Activated CD8-positive, alpha-beta memory T cell treated with anti-CD3 and anti-CD28 coated beads, Interleukin-2, amount 10 ng/mL, durations not matched to agents 7 days and 5 days (primary cell): Measurements from ENCODE around the gene ZNF283. TPM values are rescaled to one million over a fixed set of nuclear protein-coding genes. Genes with fewer than 3 reads are reported as not detected.
"Not testable (repeated sequence)": the region's sequence is repeated elsewhere in the genome, so short reads cannot be mapped to it uniquely, and the experiment has no call there.

Experiments used
- ATAC-seq: fragments of 150-1000 bp; cut with Tn5 transposase; one replicate; pipeline ENCODE4 v1.10.0; 2021; ENCODE audit warnings: moderate library complexity
- CTCF ChIA-PET: fragments of 350-600 bp; sonication (Branson Sonifier 250); formaldehyde crosslinking; loops from one replicate; lab custom pipeline; 2021; ENCODE audit warnings: antibody characterized with exemption; lab: Charles Lee
- DNase-seq: peaks from one replicate; pipeline ENCODE4 v3.0.0-alpha.2; 2020
- H3K27ac Mint-ChIP-seq: one replicate; pipeline ENCODE4 v1.8.0; 2021; ENCODE audit warnings: mild to moderate bottlenecking, mixed read lengths
- H3K27me3 Mint-ChIP-seq: one replicate; pipeline ENCODE4 v1.8.0; 2021; ENCODE audit warnings: mixed read lengths
- H3K36me3 Mint-ChIP-seq: one replicate; pipeline ENCODE4 v1.8.0; 2021; ENCODE audit warnings: mild to moderate bottlenecking, mixed read lengths
- H3K4me1 Mint-ChIP-seq: one replicate; pipeline ENCODE4 v1.8.0; 2021; ENCODE audit warnings: mixed read lengths
- H3K4me3 Mint-ChIP-seq: one replicate; pipeline ENCODE4 v1.8.0; 2021; ENCODE audit warnings: mild to moderate bottlenecking, moderate library complexity, mixed read lengths
- H3K9me3 Mint-ChIP-seq: one replicate; pipeline ENCODE4 v1.8.0; 2022; ENCODE audit warnings: low read depth, mixed read lengths
- total RNA-seq, 2 experiments: library from RNA; stranded (reverse); gene quantifications; one replicate each; pipeline ENCODE4 v1.2.3, GENCODE V29; 2021

The ZNF283 gene
- total RNA-seq, 2 experiments from 2014 or later = 5.2 to 6.5 TPM

DNA sequence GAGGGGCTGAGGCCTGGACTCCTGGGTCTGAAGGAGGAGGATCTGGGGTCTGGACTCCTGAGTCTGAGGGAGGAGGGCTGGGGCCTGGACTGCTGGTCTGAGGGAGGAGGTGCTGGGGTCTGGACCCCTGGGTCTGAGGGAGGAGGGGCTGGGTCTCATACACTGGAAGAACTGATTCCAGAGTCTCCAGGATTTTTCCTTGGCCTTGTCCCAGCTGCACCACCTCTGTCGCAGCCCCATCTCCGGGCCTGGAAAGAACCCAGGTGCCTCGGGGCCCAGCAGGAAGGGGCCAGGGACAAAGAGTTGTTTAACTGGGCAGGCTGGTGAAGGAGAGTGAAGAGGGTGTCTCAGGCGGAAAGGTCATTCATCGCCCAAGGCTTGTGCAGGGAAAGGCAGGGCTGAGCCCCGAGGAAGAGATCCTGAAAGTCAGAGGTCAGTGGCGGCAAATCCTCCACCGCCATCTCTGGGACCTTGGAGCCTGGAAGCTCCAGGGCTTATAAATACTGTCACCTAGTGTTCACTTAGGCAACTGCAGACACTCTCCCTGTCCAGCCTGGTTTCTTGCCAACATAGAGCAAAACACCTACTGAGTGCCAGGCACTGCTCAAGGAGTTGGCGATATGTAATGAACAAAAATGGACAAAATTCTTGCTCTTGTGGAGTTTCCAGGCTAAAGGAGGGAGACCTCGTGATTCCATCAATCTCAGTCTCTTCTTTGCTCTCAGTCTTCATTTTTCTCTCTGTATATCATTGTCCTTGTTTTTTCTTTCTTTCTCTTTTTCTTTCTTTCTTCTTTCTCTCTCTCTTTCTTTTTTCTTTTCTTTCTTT lies 41.9 kb upstream of the ZNF283 start:
- H3K4me3 Mint-ChIP-seq = peak overlapping the region; percentile 25
- ATAC-seq = peak; percentile 46
- H3K9me3 Mint-ChIP-seq = no peaks in the 10 kb centered on the region
- H3K4me1 Mint-ChIP-seq = peaks cover 41% of the 10 kb centered on the region
- peaks cover 3% of the 10 kb centered on the region for H3K36me3 Mint-ChIP-seq
- peaks cover 7% of the 10 kb centered on the region for H3K27me3 Mint-ChIP-seq
- H3K27ac Mint-ChIP-seq = peak overlapping the region; percentile 87
- DNase-seq = peak; percentile 76
- CTCF ChIA-PET = interaction anchor here (0.6 to 2.3 kb wide), 21 partner anchors 12 to 338 kb away, joined by 3 to 68 read pairs (median 3); partner anchors contain the start of genes PLAUR and SMG9

DNA sequence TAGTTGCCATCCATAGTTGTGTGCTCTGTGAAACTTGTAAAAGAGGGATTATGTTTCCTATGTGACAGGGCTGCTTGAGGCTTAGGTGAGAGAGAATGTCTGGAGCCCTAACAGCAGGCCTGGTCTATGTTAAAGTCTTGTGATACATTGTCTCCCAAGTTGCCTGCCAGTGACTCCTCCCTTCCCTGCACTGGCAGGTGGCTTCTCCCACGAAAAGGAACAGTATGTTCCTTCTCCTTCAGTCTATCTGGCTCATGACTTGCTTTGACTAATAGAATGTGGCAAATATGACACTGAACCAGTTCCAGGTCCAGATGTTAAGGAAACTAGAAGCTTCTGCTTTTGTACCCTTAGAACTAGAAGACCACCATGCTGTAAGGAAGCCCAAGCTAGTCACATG lies 40.5 kb upstream of the ZNF283 start:
- CTCF ChIA-PET = interaction anchor here (0.7 to 3.0 kb wide), 6 partner anchors 21 to 88 kb away, joined by 3 to 19 read pairs (median 4); partner anchors contain the start of gene SMG9
- no peak for DNase-seq
- no peak overlapping the region for H3K4me3 Mint-ChIP-seq
- H3K36me3 Mint-ChIP-seq = peaks cover 3% of the 10 kb centered on the region
- peaks cover 7% of the 10 kb centered on the region for H3K27me3 Mint-ChIP-seq
- H3K27ac Mint-ChIP-seq = no peak overlapping the region
- ATAC-seq = no peak
- H3K9me3 Mint-ChIP-seq = no peaks in the 10 kb centered on the region
- H3K4me1 Mint-ChIP-seq = peaks cover 34% of the 10 kb centered on the region

DNA sequence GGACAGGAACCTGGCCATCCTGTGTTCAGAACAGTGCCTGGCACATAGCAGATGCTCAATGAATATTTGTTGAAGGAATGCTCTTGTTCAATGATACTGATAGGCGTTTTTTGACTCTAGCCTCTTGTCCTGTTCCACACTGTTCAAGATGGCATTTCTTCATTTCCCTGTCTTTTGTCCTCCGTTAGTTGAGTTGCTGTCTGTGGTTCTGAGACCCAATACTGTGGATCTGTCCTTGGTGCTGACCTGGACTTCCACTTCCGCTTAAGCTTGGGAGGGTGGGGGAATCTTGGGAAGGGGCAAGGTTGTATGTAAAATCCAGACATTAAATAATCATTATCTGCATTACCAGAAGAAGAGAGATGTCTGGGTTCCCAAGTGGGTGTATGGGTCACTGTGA lies 38.1 kb upstream of the ZNF283 start:
- Mint-ChIP-seq H3K27ac (no peak overlapping the region), H3K27me3 (peaks cover 14% of the 10 kb centered on the region), H3K4me3 (no peak overlapping the region), H3K9me3 (no peaks in the 10 kb centered on the region), H3K36me3 (no peaks in the 10 kb centered on the region), H3K4me1 (peaks cover 12% of the 10 kb centered on the region)
- ATAC-seq (no peak), DNase-seq (no peak)
- CTCF ChIA-PET = interaction anchor here (1.5 to 3.0 kb wide), 2 partner anchors 43 to 44 kb away, joined by 5 to 19 read pairs; no protein-coding TSS in a partner anchor

DNA sequence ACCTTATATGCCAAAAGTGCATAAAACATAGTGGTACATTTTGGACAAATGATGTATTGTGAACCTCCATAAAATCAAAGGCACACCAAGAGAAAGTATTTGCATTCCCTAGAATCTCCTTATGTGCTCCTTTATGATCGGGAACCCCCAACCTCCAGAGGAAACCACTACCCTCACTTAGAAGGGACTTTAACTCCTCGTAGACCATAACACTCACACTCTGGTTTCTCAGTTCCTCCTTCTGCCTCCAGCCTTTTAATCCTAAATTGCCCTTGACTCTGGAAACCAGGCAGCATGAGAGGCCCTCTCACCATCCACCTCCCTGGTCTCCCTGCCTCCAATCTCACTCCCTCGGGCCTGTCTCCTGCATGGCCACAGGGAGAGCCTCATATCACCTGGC lies 36.5 kb upstream of the ZNF283 start:
- no peak overlapping the region for H3K27ac Mint-ChIP-seq
- H3K4me1 Mint-ChIP-seq = no peaks in the 10 kb centered on the region
- no peaks in the 10 kb centered on the region for H3K9me3 Mint-ChIP-seq
- DNase-seq = no peak
- H3K36me3 Mint-ChIP-seq = no peaks in the 10 kb centered on the region
- H3K4me3 Mint-ChIP-seq = no peak overlapping the region
- H3K27me3 Mint-ChIP-seq = peaks cover 14% of the 10 kb centered on the region
- ATAC-seq = no peak
- CTCF ChIA-PET = interaction anchor here (1.5 kb wide), 1 partner anchor 45 kb away, joined by 5 read pairs; no protein-coding TSS in a partner anchor

DNA sequence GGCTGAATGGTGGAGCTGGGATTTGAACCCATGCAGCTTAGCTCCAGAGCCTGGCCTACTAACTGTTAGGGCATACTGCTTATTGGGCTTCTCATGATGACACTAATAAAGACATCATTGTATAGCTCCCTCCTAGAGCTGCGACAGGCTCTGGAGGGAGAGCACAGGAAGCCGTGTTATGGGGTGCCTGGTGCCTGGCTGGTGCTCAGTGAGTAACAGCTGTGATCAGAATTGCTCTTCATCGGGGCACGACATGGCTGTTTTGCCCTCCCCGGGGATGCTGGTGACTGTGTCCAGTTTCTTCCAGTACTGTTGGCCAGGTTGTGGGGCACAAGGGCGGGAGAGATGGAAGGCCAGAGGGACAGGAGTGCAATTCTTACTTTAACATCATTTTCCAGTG lies 30.0 kb upstream of the ZNF283 start:
- no peak for ATAC-seq
- CTCF ChIA-PET = interaction anchor here (0.7 to 2.4 kb wide), 4 partner anchors 12 to 52 kb away, joined by 4 to 7 read pairs (median 6); partner anchors contain the start of gene KCNN4
- peaks cover 12% of the 10 kb centered on the region for H3K27me3 Mint-ChIP-seq

DNA sequence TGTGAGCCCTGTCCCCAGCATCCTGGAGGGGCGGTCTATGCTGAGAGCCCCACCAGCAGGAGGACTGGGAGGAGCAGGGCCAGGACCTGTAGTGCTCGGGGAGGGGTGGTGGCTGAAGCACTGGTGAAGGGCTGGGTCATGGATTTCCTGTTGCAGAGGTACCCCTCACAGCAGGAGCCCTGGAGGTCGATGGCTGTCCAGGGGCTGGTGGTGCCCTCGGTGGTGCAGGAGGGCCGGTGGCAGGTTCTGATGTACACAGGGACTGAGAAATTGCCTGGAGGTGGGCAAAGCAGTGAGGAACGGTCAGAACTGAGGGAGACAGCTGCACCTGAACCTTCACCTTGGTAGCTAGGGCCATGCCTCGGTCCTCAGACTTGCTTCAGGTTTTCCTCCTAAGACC lies 29.6 kb upstream of the ZNF283 start:
- Mint-ChIP-seq H3K36me3 (no peaks in the 10 kb centered on the region), H3K4me1 (peaks cover 8% of the 10 kb centered on the region), H3K4me3 (peak overlapping the region; percentile 70), H3K27me3 (peaks cover 12% of the 10 kb centered on the region), H3K9me3 (no peaks in the 10 kb centered on the region), H3K27ac (no peak overlapping the region)
- no peak for DNase-seq
- ATAC-seq = no peak
- CTCF ChIA-PET = interaction anchor here (1.4 to 2.4 kb wide), 3 partner anchors 12 to 52 kb away, joined by 5 to 7 read pairs (median 6); no protein-coding TSS in a partner anchor

More for the DNA sequence above, 30.0 kb upstream of the ZNF283 start:
- Mint-ChIP-seq H3K4me1 (peaks cover 8% of the 10 kb centered on the region), H3K27ac (no peak overlapping the region), H3K9me3 (no peaks in the 10 kb centered on the region), H3K4me3 (no peak overlapping the region), H3K36me3 (no peaks in the 10 kb centered on the region)
- no peak for DNase-seq

DNA sequence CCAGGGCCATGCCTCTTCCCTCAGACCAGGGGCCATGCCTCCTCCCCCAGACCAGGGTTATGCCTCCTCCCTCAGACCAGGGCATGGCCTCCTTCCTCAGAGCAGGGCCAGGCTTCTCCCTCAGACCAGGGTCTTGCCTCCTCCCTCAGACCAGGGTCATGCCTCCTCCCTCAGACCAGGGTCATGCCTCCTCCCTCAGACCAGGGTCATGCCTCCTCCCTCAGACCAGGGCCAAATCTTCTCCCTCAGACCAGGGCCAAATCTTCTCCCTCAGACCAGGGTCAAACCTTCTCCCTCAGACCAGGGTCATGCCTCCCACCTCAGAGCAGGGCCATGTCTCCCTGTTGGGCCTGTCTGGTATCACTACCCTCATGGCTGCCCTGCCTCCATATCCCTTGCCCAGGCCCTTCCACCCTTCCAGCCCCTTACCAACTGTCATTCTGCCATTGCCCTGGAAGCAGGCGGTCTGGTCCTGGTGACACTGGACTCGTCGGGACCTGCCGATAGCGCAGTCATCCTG lies 29.0 kb upstream of the ZNF283 start:
- ATAC-seq (peak; percentile 20), DNase-seq (no peak)
- H3K36me3 Mint-ChIP-seq = no peaks in the 10 kb centered on the region
- H3K4me1 Mint-ChIP-seq = peaks cover 8% of the 10 kb centered on the region
- peaks cover 12% of the 10 kb centered on the region for H3K27me3 Mint-ChIP-seq
- CTCF ChIA-PET = interaction anchor here (2.4 kb wide), 1 partner anchor 13 kb away, joined by 6 read pairs; no protein-coding TSS in a partner anchor
- no peaks in the 10 kb centered on the region for H3K9me3 Mint-ChIP-seq
- H3K27ac Mint-ChIP-seq = peak overlapping the region; percentile 5
- peak overlapping the region; percentile 70 for H3K4me3 Mint-ChIP-seq

DNA sequence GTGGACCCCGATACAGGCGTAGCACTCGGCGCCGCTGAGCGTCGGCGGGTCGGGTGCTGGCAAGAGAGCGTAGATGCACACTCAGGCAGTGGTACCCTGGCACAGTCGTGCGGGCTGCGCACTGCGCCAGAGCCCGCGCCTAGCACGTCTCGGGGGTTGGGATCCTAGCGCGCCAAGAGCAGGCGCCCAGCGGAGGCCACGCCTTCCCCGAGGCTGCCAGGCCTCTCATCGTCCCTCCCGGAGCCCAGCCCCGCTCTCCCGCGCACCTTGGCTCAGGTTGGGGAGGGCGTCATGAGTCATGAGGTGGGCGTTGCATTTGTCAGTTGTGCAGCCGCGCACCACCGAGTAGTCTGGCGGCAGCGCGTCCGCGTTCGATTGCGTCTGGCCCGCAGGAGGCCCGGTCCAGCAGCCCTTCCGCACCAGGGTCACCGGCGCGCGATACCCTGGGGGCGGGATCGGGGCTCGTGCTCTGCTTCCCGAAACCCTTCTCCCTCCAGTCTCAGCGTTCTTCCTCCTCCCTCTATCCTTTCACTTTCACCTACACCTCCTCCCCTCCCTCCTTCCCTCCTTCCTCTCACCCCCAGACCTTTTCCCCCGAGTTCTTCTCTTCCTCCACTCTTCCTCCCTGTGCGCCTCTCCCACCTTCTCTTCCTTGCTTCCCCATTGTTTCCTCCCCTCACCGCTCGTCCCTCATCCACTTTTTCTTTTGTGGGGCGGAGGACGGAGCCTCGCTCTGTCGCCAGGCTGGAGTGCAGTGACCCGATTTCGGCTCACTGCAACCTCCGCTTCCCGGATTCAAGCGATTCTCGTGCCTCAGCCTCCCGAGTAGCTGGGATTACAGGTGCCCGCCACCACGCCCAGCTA lies 28.3 kb upstream of the ZNF283 start:
- H3K36me3 Mint-ChIP-seq = no peaks in the 10 kb centered on the region
- DNase-seq (peak; percentile 78), ATAC-seq (peak; percentile 91)
- peaks cover 8% of the 10 kb centered on the region for H3K27me3 Mint-ChIP-seq
- peaks cover 8% of the 10 kb centered on the region for H3K4me1 Mint-ChIP-seq
- peak overlapping the region; percentile 5 for H3K27ac Mint-ChIP-seq
- CTCF ChIA-PET = no interaction called here
- H3K9me3 Mint-ChIP-seq = no peaks in the 10 kb centered on the region
- H3K4me3 Mint-ChIP-seq = peak overlapping the region; percentile 70

DNA sequence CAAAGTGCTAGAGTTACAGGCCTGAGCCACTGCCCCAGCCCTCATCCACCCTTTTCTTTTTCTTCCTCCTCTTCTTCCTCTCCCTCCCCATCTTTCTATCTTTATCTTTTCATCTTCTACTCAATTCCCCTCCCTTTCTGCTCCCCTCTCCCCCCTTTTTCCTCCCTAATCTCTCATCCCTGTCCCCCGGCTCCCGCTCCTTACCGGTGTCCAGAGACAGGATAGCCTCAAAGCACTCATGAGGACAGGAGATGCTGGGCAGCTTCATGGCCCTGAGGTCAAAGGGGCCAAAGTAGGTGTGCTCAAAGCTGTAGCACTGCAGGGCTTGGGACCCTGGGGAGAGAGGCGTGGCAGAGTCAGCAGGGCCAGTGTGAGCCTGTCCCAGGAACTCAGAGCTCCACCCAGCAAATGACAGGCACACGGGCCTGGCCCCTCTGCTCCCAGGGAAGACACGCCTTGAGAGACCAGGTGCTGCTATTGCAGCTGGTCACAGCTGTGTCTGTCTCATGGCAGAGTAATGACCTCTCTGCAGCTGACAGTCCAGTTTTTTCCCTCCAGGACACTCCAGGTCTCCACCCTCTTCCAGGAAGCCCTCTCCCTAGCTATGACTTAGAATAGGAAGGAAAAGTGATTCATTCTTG lies 27.5 kb upstream of the ZNF283 start:
- Mint-ChIP-seq H3K9me3 (no peaks in the 10 kb centered on the region), H3K27me3 (peaks cover 8% of the 10 kb centered on the region), H3K4me3 (peak overlapping the region; percentile 70), H3K36me3 (no peaks in the 10 kb centered on the region), H3K27ac (no peak overlapping the region), H3K4me1 (peaks cover 8% of the 10 kb centered on the region)
- ATAC-seq (no peak), DNase-seq (no peak)
- CTCF ChIA-PET = interaction anchor here (1.3 kb wide), 1 partner anchor 54 kb away, joined by 3 read pairs; no protein-coding TSS in a partner anchor

DNA sequence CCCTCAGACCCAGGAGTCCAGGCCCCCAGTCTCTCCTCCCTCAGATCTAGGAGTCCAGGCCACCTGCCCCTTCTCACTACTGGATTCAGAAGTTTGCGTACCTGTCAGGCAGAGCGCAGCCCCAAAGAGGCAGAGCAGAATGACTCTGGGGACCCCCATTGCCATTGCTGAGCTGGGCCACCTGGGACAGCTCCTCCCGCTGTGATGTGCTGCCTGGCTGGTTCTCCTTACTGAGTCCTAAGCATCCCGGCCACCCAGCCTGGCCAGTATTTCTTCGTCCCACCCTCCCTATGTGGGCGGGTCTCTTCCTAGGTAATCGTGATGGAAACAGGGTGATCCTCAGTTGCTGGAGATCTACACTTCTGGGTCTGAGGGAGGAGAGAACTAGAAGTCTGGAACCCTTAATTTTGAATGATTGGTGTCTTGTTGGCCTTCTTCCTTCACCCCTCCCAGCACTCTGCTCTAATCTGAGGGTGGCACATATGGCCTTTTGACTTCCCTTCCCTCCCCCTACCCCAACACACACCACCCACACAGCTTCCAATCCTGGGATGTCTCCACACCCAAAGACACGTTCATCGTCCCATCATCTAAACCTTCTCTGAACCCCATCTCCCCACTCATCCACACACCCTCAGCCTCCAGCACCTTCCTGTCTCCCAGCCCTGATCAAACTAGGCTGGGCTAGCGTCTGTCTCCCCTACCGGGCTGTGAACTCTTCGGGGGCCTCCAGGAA lies 24.7 kb upstream of the ZNF283 start, which contains the start of gene LYPD5:
Gene LYPD5 (minus strand): TSS at position 232 of the 736 bp plus-strand sequence. CDS start 67 bp downstream, at position 165.
- no peak for ATAC-seq

DNA sequence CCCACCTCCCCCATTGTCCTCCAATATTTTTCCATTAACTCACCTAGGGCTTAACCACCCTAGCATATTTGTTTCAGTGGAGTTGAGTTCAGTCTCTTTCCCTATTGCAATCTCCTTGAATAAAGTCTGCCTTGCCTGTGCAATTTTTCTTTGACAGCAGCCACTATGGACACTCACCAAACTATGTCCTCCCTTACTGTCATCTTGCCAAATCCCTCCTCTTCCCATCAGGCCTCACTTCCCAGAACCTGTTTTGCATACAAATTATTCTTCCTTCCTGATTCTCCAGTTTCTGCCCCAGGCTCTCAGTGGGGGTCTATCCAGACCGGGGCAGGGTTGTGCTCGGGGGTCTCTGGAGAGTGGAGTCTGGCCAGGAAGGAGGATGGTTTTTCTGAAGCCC lies 22.7 kb upstream of the ZNF283 start:
- DNase-seq = no peak
- no peak overlapping the region for H3K4me3 Mint-ChIP-seq
- no peak for ATAC-seq
- no peaks in the 10 kb centered on the region for H3K36me3 Mint-ChIP-seq
- H3K27me3 Mint-ChIP-seq = peaks cover 23% of the 10 kb centered on the region
- no peaks in the 10 kb centered on the region for H3K4me1 Mint-ChIP-seq
- no peaks in the 10 kb centered on the region for H3K9me3 Mint-ChIP-seq
- CTCF ChIA-PET = no interaction called here
- H3K27ac Mint-ChIP-seq = no peak overlapping the region

More for the DNA sequence above, 24.7 kb upstream of the ZNF283 start, which contains the start of gene LYPD5:
- Mint-ChIP-seq H3K4me3 (no peak within 1 kb of the TSS), H3K27me3 (peaks cover 15% of the 10 kb centered on the region), H3K36me3 (no peaks in the 10 kb centered on the region), H3K4me1 (peaks cover 8% of the 10 kb centered on the region), H3K9me3 (no peaks in the 10 kb centered on the region), H3K27ac (no peak within 1 kb of the TSS)
- DNase-seq = no peak
- CTCF ChIA-PET = no interaction called here

DNA sequence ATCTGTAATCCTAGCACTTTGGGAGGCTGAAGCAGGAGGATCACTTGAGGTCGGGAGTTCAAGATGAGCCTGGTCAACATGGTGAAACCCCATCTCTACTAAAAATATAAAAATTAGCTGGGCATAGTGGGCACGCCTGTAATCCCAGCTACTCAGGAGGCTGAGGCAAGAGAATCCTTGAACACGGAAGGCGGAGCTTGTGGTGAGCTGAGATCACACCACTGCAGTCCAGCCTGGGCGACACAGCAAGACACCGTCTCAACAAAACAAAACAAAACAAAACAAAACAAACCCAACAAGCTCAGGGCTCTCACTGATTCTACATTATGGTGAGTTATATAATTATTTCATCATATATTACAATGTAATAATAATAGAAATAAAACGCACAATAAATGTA lies 20.7 kb upstream of the ZNF283 start:
- H3K27me3 Mint-ChIP-seq = peaks cover 26% of the 10 kb centered on the region
- DNase-seq, H3K27ac Mint-ChIP-seq, H3K36me3 Mint-ChIP-seq, H3K9me3 Mint-ChIP-seq, ATAC-seq, H3K4me1 Mint-ChIP-seq, H3K4me3 Mint-ChIP-seq, CTCF ChIA-PET: not testable (repeated sequence)
